ENCODE measurements around the gene CRISP1. TPM values are rescaled to one million over a fixed set of nuclear protein-coding genes. Genes with fewer than 3 reads are reported as not detected.

Gene CRISP1
- total and polyA plus RNA-seq, 2 of the 8 experiments (the other 6 are each of a cell fraction or from before 2014, with no cell fraction given) = not detected

DNA sequence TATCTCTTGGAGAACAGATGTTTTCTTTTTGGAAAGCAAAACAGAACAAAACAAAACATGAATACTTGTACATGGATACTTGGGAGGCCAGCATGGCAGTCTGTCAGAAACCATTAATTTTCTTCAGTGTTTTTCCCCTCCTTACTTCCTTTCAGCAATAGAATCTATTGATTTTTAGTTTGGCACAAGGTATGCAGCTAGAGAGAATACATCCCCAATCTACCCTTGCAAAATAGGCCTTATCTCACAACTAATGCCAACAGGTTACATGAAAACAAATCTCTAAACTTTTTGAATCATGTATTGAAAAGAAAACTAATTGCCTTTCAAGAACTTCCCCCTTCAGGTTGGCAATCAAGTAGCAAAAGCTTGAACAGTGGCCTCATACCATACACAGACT lies 82.1 kb downstream of the CRISP1 start:
- H4K8ac ChIP-seq (ENCODE audit: extremely low read depth, insufficient read depth, low read length) = no peak overlapping the region
- H3K9ac ChIP-seq (replicated peaks in 1 of 4; ENCODE audit: extremely low read depth in 1 of 4, low read depth in 3 of 4, low read length in 3 of 4) = no peak overlapping the region
- POLR2A ChIA-PET (ENCODE audit: partially characterized antibody) = no interaction called here

More for the DNA sequence above, 82.1 kb downstream of the CRISP1 start:
- Histone ChIP-seq H4K91ac (replicated peaks; ENCODE audit: insufficient read length, low read length) (no peak overlapping the region), H2BK15ac (ENCODE audit: low read length) (no peak overlapping the region), H3K4me3 (ENCODE audit: extremely low read depth in 1 of 4, insufficient read depth in 2 of 4, low read depth in 3 of 4, low read length in 4 of 4) (no peak overlapping the region), H3K23me2 (ENCODE audit: low read depth, low read length) (no peaks in the 10 kb centered on the region), H4K5ac (ENCODE audit: insufficient read length, low read depth, low read length) (no peak overlapping the region), H3K27ac (ENCODE audit: low read depth, low read length) (no peak overlapping the region), H3K23ac (ENCODE audit: insufficient read length) (no peak overlapping the region), H3K79me2 (ENCODE audit: control insufficient read depth in 1 of 2, insufficient read depth in 2 of 2, low read length in 2 of 2) (no peaks in the 10 kb centered on the region), H2BK20ac (ENCODE audit: low read length) (no peak overlapping the region), H4K20me1 (replicated peaks in 1 of 2; ENCODE audit: control insufficient read depth in 1 of 2, insufficient read depth in 2 of 2, low read length in 2 of 2) (no peaks in the 10 kb centered on the region), H3K14ac (ENCODE audit: insufficient read length) (no peak overlapping the region), H2BK5ac (ENCODE audit: low read depth, low read length) (no peak overlapping the region), H3K79me1 (ENCODE audit: low read depth, low read length) (no peaks in the 10 kb centered on the region), H3K36me3 (ENCODE audit: control insufficient read depth in 2 of 4, insufficient read depth in 4 of 4, low read length in 3 of 4) (no peaks in the 10 kb centered on the region), H3K18ac (ENCODE audit: extremely low read depth, low read length) (no peak overlapping the region), H3K56ac (replicated peaks; ENCODE audit: insufficient read length, low read depth, low read length) (no peak overlapping the region), H2AFZ (ENCODE audit: low read length) (no peak overlapping the region), H3K27me3 (replicated peaks in 1 of 4; ENCODE audit: control insufficient read depth in 3 of 4, extremely low read depth in 1 of 4, insufficient read depth in 3 of 4, low read length in 3 of 4) (no peaks in the 10 kb centered on the region), H3K9me3 (ENCODE audit: insufficient read depth in 2 of 2, low read depth in 1 of 2, low read length in 1 of 2) (no peaks in the 10 kb centered on the region), H2BK120ac (replicated peaks; ENCODE audit: low read depth, low read length) (no peak overlapping the region), H2AK5ac (ENCODE audit: low read depth, low read length) (no peak overlapping the region), H2BK12ac (ENCODE audit: low read depth, low read length) (no peak overlapping the region), H3K4ac (replicated peaks; ENCODE audit: insufficient read length, low read depth, low read length) (no peak overlapping the region), H3K4me2 (ENCODE audit: insufficient read depth in 1 of 2, low read depth in 2 of 2, low read length in 2 of 2) (no peak overlapping the region), H3K4me1 (replicated peaks in 1 of 4; ENCODE audit: control insufficient read depth in 3 of 4, insufficient read depth in 4 of 4, low read length in 3 of 4) (no peaks in the 10 kb centered on the region; a peak in 1 of 7 replicates)
- no peak for TF ChIP-seq POLR2AphosphoS5 (IDR thresholded peaks at IDR 0.05; ENCODE audit: low read depth, low read length)
- no peak for TF ChIP-seq NANOG (IDR thresholded peaks at IDR 0.05; ENCODE audit: insufficient read depth, low read depth, low read length, poor library complexity, severe bottlenecking)
- TF ChIP-seq BRCA1 (IDR thresholded peaks at IDR 0.05; ENCODE audit: low read depth, low read length) = no peak
- no peak for TF ChIP-seq CEBPB (IDR thresholded peaks at IDR 0.05; ENCODE audit: low read depth, low read length)
- TF ChIP-seq, protein P1, sequence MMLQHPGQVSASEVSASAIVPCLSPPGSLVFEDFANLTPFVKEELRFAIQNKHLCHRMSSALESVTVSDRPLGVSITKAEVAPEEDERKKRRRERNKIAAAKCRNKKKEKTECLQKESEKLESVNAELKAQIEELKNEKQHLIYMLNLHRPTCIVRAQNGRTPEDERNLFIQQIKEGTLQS (IDR thresholded peaks at IDR 0.05; ENCODE audit: insufficient read depth, low read depth, low read length) = no peak
- TF ChIP-seq, protein P2, sequence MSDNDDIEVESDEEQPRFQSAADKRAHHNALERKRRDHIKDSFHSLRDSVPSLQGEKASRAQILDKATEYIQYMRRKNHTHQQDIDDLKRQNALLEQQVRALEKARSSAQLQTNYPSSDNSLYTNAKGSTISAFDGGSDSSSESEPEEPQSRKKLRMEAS (IDR thresholded peaks at IDR 0.05) = no peak
- DNase-seq (ENCODE audit: low read depth in 1 of 2, low spot score in 2 of 2) = no peak
- CTCF ChIA-PET (ENCODE audit: partially characterized antibody) = interaction anchor here (1.5 kb wide), 1 partner anchor 235 kb away, joined by 3 read pairs; no protein-coding TSS in a partner anchor
- no peak for FAIRE-seq

All from H1 (cell line).